IMR-90 (cell line): ENCODE measurements around the gene CRYZL1. TPM values are rescaled to one million over a fixed set of nuclear protein-coding genes. Genes with fewer than 3 reads are reported as not detected.

Experiments
- ATAC-seq: fragments of 200-7000 bp; cut with Tn5 transposase; 2 replicates; pipeline ENCODE4 v1.9.1; 2020; ENCODE audit warnings: low read depth, mild to moderate bottlenecking, moderate library complexity
- BruUV-seq: library from RNA; stranded (reverse); fragments of 400-500 nt; replicated peaks from 2 replicates; lab custom pipeline; 2021; lab: Mats Ljungman, UMichigan
- CTCF ChIA-PET: fragments of 300-600 bp; formaldehyde crosslinking; extraction: SDS; loops from one replicate; lab custom pipeline; 2021; ENCODE audit warnings: antibody characterized with exemption; lab: Yijun Ruan, JAX
- POLR2A ChIA-PET: fragments of 300-600 bp; sonication (Branson Sonifier 250); formaldehyde crosslinking; loops from one replicate; lab custom pipeline; 2022; ENCODE audit warnings: antibody characterized with exemption; ENCODE audit not compliant: unreplicated experiment; lab: Charles Lee
- DNase-seq: peaks from one replicate; pipeline ENCODE4 v3.0.0; 2013
- H2AFZ ChIP-seq: replicated peaks from 2 replicates; pipeline ENCODE3; 2013; ENCODE audit warnings: low read length, mild to moderate bottlenecking; ENCODE audit not compliant: poor library complexity
- H2AK5ac ChIP-seq: 2 replicates; pipeline ENCODE4 v1.6.1; 2013; ENCODE audit warnings: low read depth, low read length, inconsistent platforms
- H2AK9ac ChIP-seq: replicated peaks from 2 replicates; pipeline ENCODE3; 2013; ENCODE audit warnings: mild to moderate bottlenecking, low read depth, low read length, moderate library complexity; ENCODE audit not compliant: poor library complexity
- H2BK120ac ChIP-seq: 2 replicates; pipeline ENCODE4 v1.6.1; 2013; ENCODE audit warnings: low read depth, low read length, inconsistent platforms
- H2BK15ac ChIP-seq: 3 replicates; pipeline ENCODE4 v1.6.1; 2013; ENCODE audit warnings: low read depth, low read length, inconsistent platforms
- H2BK20ac ChIP-seq: 2 replicates; pipeline ENCODE4 v1.6.1; 2013; ENCODE audit warnings: low read depth, mild to moderate bottlenecking, inconsistent platforms, low read length, moderate library complexity
- H2BK5ac ChIP-seq: 2 replicates; pipeline ENCODE4 v1.6.1; 2013; ENCODE audit warnings: mild to moderate bottlenecking, low read depth, low read length, inconsistent platforms; ENCODE audit not compliant: poor library complexity, severe bottlenecking
- H3K14ac ChIP-seq: replicated peaks from 2 replicates; pipeline ENCODE4 v1.6.1; 2013; ENCODE audit warnings: low read depth, low read length, inconsistent platforms
- H3K18ac ChIP-seq: 2 replicates; pipeline ENCODE4 v1.6.1; 2013; ENCODE audit warnings: low read depth, low read length, control low read depth
- H3K23ac ChIP-seq: 2 replicates; pipeline ENCODE4 v1.6.1; 2013; ENCODE audit warnings: low read depth, low read length, inconsistent platforms
- H3K27ac ChIP-seq: 2 replicates; pipeline ENCODE4 v1.5.1; 2013; ENCODE audit warnings: mild to moderate bottlenecking, control low read depth, low read length; ENCODE audit not compliant: insufficient read depth
- H3K27me3 ChIP-seq: 2 replicates; pipeline ENCODE4 v1.6.1; 2013; ENCODE audit warnings: low read length; ENCODE audit not compliant: control insufficient read depth, insufficient read depth
- H3K36me3 ChIP-seq: 2 replicates; pipeline ENCODE4 v1.6.1; 2013; ENCODE audit warnings: low read length, mixed read lengths; ENCODE audit not compliant: control insufficient read depth, insufficient read depth
- H3K4ac ChIP-seq: 2 replicates; pipeline ENCODE4 v1.6.1; 2013; ENCODE audit warnings: low read depth, low read length, inconsistent platforms
- H3K4me1 ChIP-seq: 2 replicates; pipeline ENCODE4 v1.6.1; 2013; ENCODE audit warnings: low read length, mixed read lengths; ENCODE audit not compliant: control insufficient read depth, insufficient read depth
- H3K4me2 ChIP-seq: 2 replicates; pipeline ENCODE4 v1.6.1; 2013; ENCODE audit warnings: low read depth, mild to moderate bottlenecking, control low read depth, low read length, moderate library complexity
- H3K4me3 ChIP-seq: 2 replicates; pipeline ENCODE4 v1.5.1; 2013; ENCODE audit warnings: low read depth, mild to moderate bottlenecking, control low read depth, low read length, moderate library complexity; ENCODE audit not compliant: insufficient read depth
- H3K56ac ChIP-seq: 2 replicates; pipeline ENCODE4 v1.6.1; 2013; ENCODE audit warnings: low read length, inconsistent platforms; ENCODE audit not compliant: insufficient read depth; ENCODE audit errors: extremely low read depth
- H3K79me1 ChIP-seq, 2 experiments: 2 replicates each; pipeline ENCODE4 v1.6.1; 2013; ENCODE audit warnings: low read length in 2 of 2, inconsistent platforms in 1 of 2, low read depth in 1 of 2
- H3K9ac ChIP-seq: 2 replicates; pipeline ENCODE4 v1.6.1; 2013; ENCODE audit warnings: low read depth, low read length, control low read depth
- H3K9me1 ChIP-seq: 2 replicates; pipeline ENCODE4 v1.6.1; 2013; ENCODE audit warnings: low read length, inconsistent platforms; ENCODE audit not compliant: insufficient read depth
- H3K9me3 ChIP-seq: 2 replicates; pipeline ENCODE4 v1.6.1; 2013; ENCODE audit warnings: low read length; ENCODE audit not compliant: control insufficient read depth, insufficient read depth
- H4K20me1 ChIP-seq: 2 replicates; pipeline ENCODE4 v1.6.1; 2013; ENCODE audit warnings: low read length, inconsistent platforms; ENCODE audit not compliant: insufficient read depth
- H4K5ac ChIP-seq: 2 replicates; pipeline ENCODE4 v1.6.1; 2013; ENCODE audit warnings: mild to moderate bottlenecking, low read depth, low read length, control low read depth
- H4K8ac ChIP-seq, 2 experiments: 2 replicates each; pipeline ENCODE4 v1.6.1; 2013; ENCODE audit warnings: low read depth in 2 of 2, low read length in 2 of 2, control low read depth in 1 of 2, inconsistent platforms in 1 of 2
- H4K91ac ChIP-seq: 2 replicates; pipeline ENCODE4 v1.6.1; 2013; ENCODE audit warnings: low read depth, low read length, inconsistent platforms; ENCODE audit not compliant: insufficient read depth
- MXI1 ChIP-seq: IDR thresholded peaks from 2 replicates; pipeline ENCODE4 v1.6.1; 2012; ENCODE audit warnings: low read depth, mild to moderate bottlenecking, low read length, moderate library complexity, borderline replicate concordance
- RAD21 ChIP-seq: IDR thresholded peaks from 2 replicates; pipeline ENCODE4 v1.6.1; 2012; ENCODE audit warnings: low read length, improper control_type of control experiment
- RFX5 ChIP-seq: IDR thresholded peaks from 2 replicates; pipeline ENCODE4 v1.8.0; 2012; ENCODE audit warnings: low read depth, mild to moderate bottlenecking, low read length, moderate library complexity
- WGBS, 2 experiments: methylation state at CpG; one replicate each; pipeline versions ENCODE4 v1.1.5 to v1.1.7; 2013; ENCODE audit warnings: missing lambda C conversion rate in 2 of 2; ENCODE audit not compliant: insufficient read length in 1 of 2; ENCODE audit errors: extremely low coverage in 2 of 2; 5-methylcytosine and 5-hydroxymethylcytosine counted together
- dilution Hi-C: fragments of 300-500 bp; cut with HindIII; formaldehyde crosslinking; loops from one replicate; pipeline ENCODE4 v1.14.3; 2018; ENCODE audit warnings: low sequenced_read_pairs; ENCODE audit not compliant: unreplicated experiment
- in situ Hi-C: fragments of 300-500 bp; cut with MboI; formaldehyde crosslinking; loops from 3 replicates; pipeline ENCODE4 v1.14.3; 2019; ENCODE audit warnings: low sequenced_read_pairs, inconsistent platforms, mixed read lengths
- intact Hi-C: fragments of 100-400 bp; cut with micrococcal nuclease; formaldehyde crosslinking; loops from 2 replicates; pipeline ENCODE4 v1.10.0; 2022
- polyA plus RNA-seq, 3 experiments: library from polyadenylated mRNA; depleted of rRNA; stranded (reverse); fragments of >200 nt; gene quantifications; 2 replicates each; pipeline ENCODE4 v1.2.3, GENCODE V29; 2012; ENCODE audit warnings: low replicate concordance in 1 of 3
- total RNA-seq: library from RNA; depleted of rRNA; stranded (reverse); fragments of >200 nt; gene quantifications from 2 replicates; pipeline ENCODE4 v1.2.3, GENCODE V29; 2012
- TF ChIP-seq, protein P1 (sequence below): conservative IDR thresholded peaks from 2 replicates; pipeline ENCODE4 v1.5.1; 2012; ENCODE audit warnings: mild to moderate bottlenecking, low read depth, low read length, improper control_type of control experiment

CRYZL1 gene
- total and polyA plus RNA-seq, 2 of the 4 experiments (the other 2 are of a cell fraction) = 19.9 to 28.5 TPM

DNA sequence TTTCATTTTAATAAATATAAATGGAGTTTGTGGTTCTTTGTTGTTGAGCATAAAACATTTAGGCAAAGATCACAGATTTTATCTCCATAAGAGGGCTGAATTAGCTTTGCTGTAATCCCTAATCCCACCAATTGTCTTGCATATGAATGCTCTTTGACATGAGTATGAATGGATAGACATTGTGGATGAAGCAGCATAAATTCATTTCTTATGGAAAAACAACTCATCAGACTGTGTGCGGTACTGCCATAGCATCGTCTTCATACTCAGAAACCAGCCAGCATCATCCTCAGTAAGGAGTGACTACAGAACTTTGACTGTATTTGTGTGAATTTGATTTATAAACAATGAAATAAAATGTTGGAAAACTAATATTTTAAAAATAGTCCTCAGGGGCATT is 79.2 kb downstream of the CRYZL1 start:
- no peak for TF ChIP-seq RFX5
- no peak for TF ChIP-seq RAD21
- no peak for TF ChIP-seq MXI1
- TF ChIP-seq, protein P1, sequence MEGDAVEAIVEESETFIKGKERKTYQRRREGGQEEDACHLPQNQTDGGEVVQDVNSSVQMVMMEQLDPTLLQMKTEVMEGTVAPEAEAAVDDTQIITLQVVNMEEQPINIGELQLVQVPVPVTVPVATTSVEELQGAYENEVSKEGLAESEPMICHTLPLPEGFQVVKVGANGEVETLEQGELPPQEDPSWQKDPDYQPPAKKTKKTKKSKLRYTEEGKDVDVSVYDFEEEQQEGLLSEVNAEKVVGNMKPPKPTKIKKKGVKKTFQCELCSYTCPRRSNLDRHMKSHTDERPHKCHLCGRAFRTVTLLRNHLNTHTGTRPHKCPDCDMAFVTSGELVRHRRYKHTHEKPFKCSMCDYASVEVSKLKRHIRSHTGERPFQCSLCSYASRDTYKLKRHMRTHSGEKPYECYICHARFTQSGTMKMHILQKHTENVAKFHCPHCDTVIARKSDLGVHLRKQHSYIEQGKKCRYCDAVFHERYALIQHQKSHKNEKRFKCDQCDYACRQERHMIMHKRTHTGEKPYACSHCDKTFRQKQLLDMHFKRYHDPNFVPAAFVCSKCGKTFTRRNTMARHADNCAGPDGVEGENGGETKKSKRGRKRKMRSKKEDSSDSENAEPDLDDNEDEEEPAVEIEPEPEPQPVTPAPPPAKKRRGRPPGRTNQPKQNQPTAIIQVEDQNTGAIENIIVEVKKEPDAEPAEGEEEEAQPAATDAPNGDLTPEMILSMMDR = no peak
- ChIA-PET CTCF (no interaction called here), POLR2A (no interaction called here)
- Histone ChIP-seq H4K8ac (no peak overlapping the region), H3K79me1 (peaks cover 13 to 59% of the 10 kb centered on the region in 2 experiments), H3K18ac (no peak overlapping the region), H3K4me2 (no peak overlapping the region), H2BK120ac (no peak overlapping the region), H3K9ac (no peak overlapping the region), H2BK15ac (no peak overlapping the region), H3K36me3 (peaks cover 35% of the 10 kb centered on the region), H4K5ac (no peak overlapping the region), H2BK20ac (no peak overlapping the region), H3K27ac (no peak overlapping the region), H2BK5ac (no peak overlapping the region), H2AK5ac (no peak overlapping the region), H3K9me1 (0 out of 2 replicates have a peak, but pooled peaks cover 4% of the 10 kb centered on the region), H3K14ac (no peak overlapping the region), H3K4ac (no peak overlapping the region), H4K91ac (no peak overlapping the region), H3K4me1 (peaks cover 2% of the 10 kb centered on the region; the same call in 1 of the 2 replicates), H3K56ac (no peak overlapping the region), H4K20me1 (peaks cover 53% of the 10 kb centered on the region), H3K23ac (peak overlapping the region; percentile 10; the same call in 1 of the 2 replicates), H2AFZ (no peak overlapping the region), H3K27me3 (no peaks in the 10 kb centered on the region), H3K9me3 (no peaks in the 10 kb centered on the region), H2AK9ac (no peak overlapping the region), H3K4me3 (no peak overlapping the region)
- no TSS peak for BruUV-seq
- dilution Hi-C loops (no loop called here), intact Hi-C loops (no loop called here), in situ Hi-C loops (no loop called here)
- no peak for ATAC-seq
- no CpG with 5 or more reads among the region's 2 CpGs for WGBS, 2 experiments
- DNase-seq = no peak
